ENCODE data around the gene ADGRV1. TPM values are rescaled to one million over a fixed set of nuclear protein-coding genes. Genes with fewer than 3 reads are reported as not detected.

Gene ADGRV1
- total RNA-seq, 2 experiments from 2014 or later = not detected

GRCh38 chr5:90533794-90534193 lies 24.8 kb upstream of the ADGRV1 start:
- Histone ChIP-seq H3K27ac (ENCODE audit: low read depth, low read length, poor library complexity, severe bottlenecking) (no peak overlapping the region), H4K20me1 (ENCODE audit: insufficient read depth, low read length) (no peaks in the 10 kb centered on the region), H3K9me2 (ENCODE audit: insufficient read depth, low read length) (no peaks in the 10 kb centered on the region), H3K79me2 (ENCODE audit: insufficient read depth, low read depth, low read length) (peaks cover 5% of the 10 kb centered on the region), H3K36me3 (ENCODE audit: insufficient read depth, low read length) (no peaks in the 10 kb centered on the region), H2AFZ (ENCODE audit: low read length) (no peak overlapping the region), H3K4me2 (ENCODE audit: low read length) (no peak overlapping the region), H3K4me1 (ENCODE audit: insufficient read depth, low read length, poor library complexity, severe bottlenecking) (peaks cover 8% of the 10 kb centered on the region), H3K4me3 (ENCODE audit: low read depth, low read length, poor library complexity, severe bottlenecking) (no peak overlapping the region), H3K9me3 (ENCODE audit: low read length) (no peaks in the 10 kb centered on the region)
- intact Hi-C loops (cut with micrococcal nuclease; ENCODE audit: unreplicated experiment) = no loop called here
- POLR2A ChIA-PET = no interaction called here
- TF ChIP-seq EZH2phosphoT487 (IDR thresholded peaks at IDR 0.05; ENCODE audit: borderline replicate concordance, low read depth, low read length) (no peak), CTCF (conservative IDR thresholded peaks at IDR 0.05; ENCODE audit: low read length) (no peak)
- no peak for DNase-seq (ENCODE audit: low spot score)
- BruUV-seq (replicated peaks) = no TSS peak
- CTCF ChIA-PET (ENCODE audit: unreplicated experiment) = no interaction called here

- no peak overlapping the region for H3K4me3 ChIP-seq (ENCODE audit: low read depth, low read length, poor library complexity, severe bottlenecking)
- POLR2A ChIA-PET = no interaction called here
- intact Hi-C loops (cut with micrococcal nuclease; ENCODE audit: unreplicated experiment) = no loop called here
- no peak overlapping the region for H2AFZ ChIP-seq (ENCODE audit: low read length)
- DNase-seq (ENCODE audit: low spot score) = no peak
- H3K9me3 ChIP-seq (ENCODE audit: low read length) = no peaks in the 10 kb centered on the region
- H3K4me2 ChIP-seq (ENCODE audit: low read length) = no peak overlapping the region
- BruUV-seq (replicated peaks) = no TSS peak
- no peaks in the 10 kb centered on the region for H3K9me2 ChIP-seq (ENCODE audit: insufficient read depth, low read length)
- no peaks in the 10 kb centered on the region for H3K36me3 ChIP-seq (ENCODE audit: insufficient read depth, low read length)
- CTCF ChIA-PET (ENCODE audit: unreplicated experiment) = no interaction called here
- H3K79me2 ChIP-seq (ENCODE audit: insufficient read depth, low read depth, low read length) = no peaks in the 10 kb centered on the region
- TF ChIP-seq CTCF (conservative IDR thresholded peaks at IDR 0.05; ENCODE audit: low read length) = no peak
- no peak for TF ChIP-seq EZH2phosphoT487 (IDR thresholded peaks at IDR 0.05; ENCODE audit: borderline replicate concordance, low read depth, low read length)
- H4K20me1 ChIP-seq (ENCODE audit: insufficient read depth, low read length) = no peaks in the 10 kb centered on the region
- no peak overlapping the region for H3K27ac ChIP-seq (ENCODE audit: low read depth, low read length, poor library complexity, severe bottlenecking)
- H3K4me1 ChIP-seq (ENCODE audit: insufficient read depth, low read length, poor library complexity, severe bottlenecking) = peaks cover 8% of the 10 kb centered on the region
These were observed 23.7 kb upstream of the ADGRV1 start for GRCh38 chr5:90534922-90535321.

GRCh38 chr5:90542827-90543519 lies 15.6 kb upstream of the ADGRV1 start:
- Histone ChIP-seq H3K27ac (ENCODE audit: low read depth, low read length, poor library complexity, severe bottlenecking) (no peak overlapping the region), H3K4me2 (ENCODE audit: low read length) (no peak overlapping the region), H3K79me2 (ENCODE audit: insufficient read depth, low read depth, low read length) (no peaks in the 10 kb centered on the region), H3K4me3 (ENCODE audit: low read depth, low read length, poor library complexity, severe bottlenecking) (no peak overlapping the region), H3K4me1 (ENCODE audit: insufficient read depth, low read length, poor library complexity, severe bottlenecking) (no peaks in the 10 kb centered on the region), H3K36me3 (ENCODE audit: insufficient read depth, low read length) (no peaks in the 10 kb centered on the region), H2AFZ (ENCODE audit: low read length) (no peak overlapping the region), H3K9me2 (ENCODE audit: insufficient read depth, low read length) (no peaks in the 10 kb centered on the region), H3K9me3 (ENCODE audit: low read length) (no peaks in the 10 kb centered on the region), H4K20me1 (ENCODE audit: insufficient read depth, low read length) (no peaks in the 10 kb centered on the region)
- ChIA-PET POLR2A (no interaction called here), CTCF (ENCODE audit: unreplicated experiment) (no interaction called here)
- intact Hi-C loops (cut with micrococcal nuclease; ENCODE audit: unreplicated experiment) = no loop called here
- no TSS peak for BruUV-seq (replicated peaks)
- no peak for DNase-seq (ENCODE audit: low spot score)
- no peak for TF ChIP-seq EZH2phosphoT487 (IDR thresholded peaks at IDR 0.05; ENCODE audit: borderline replicate concordance, low read depth, low read length)
- no peak for TF ChIP-seq CTCF (conservative IDR thresholded peaks at IDR 0.05; ENCODE audit: low read length)
